Activated CD8-positive, alpha-beta memory T cell treated with anti-CD3 and anti-CD28 coated beads, Interleukin-2, amount 50 U/mL, for 1 hour (primary cell): ENCODE data around the gene AAK1.
"Not testable (repeated sequence)": the region's sequence is repeated elsewhere in the genome, so short reads cannot be mapped to it uniquely, and the experiment has no call there.

Source experiments
- DNase-seq: peaks from one replicate; pipeline ENCODE4 v3.0.0-alpha.2; 2020; ENCODE audit errors: extremely low read depth

The AAK1 gene

DNA sequence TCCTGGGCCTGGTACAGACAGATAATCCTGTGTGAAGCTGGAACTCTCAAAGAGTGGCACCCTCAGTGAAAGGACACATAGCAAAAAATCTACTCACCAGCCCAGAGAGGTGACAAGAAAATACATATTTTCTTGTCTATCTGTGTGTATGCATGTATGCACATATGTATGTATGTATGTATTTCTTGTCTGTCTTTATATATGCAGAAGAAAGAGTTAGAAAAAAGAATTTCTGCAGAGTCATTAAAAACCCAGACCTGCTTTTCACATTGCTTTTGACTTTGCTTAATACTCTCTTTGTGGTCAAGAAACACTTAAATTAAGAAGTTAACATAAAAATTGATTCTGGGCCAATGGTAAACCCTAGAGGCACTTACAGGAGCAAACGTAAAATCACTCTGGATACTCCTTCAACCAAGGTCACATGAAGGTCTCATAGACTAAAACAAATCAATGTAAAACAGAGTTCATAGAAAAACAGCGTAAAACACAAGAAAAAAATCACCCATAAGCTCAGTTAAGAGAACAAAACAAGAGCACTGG is 16.5 kb upstream of the AAK1 start:
- DNase-seq: no peak

DNA sequence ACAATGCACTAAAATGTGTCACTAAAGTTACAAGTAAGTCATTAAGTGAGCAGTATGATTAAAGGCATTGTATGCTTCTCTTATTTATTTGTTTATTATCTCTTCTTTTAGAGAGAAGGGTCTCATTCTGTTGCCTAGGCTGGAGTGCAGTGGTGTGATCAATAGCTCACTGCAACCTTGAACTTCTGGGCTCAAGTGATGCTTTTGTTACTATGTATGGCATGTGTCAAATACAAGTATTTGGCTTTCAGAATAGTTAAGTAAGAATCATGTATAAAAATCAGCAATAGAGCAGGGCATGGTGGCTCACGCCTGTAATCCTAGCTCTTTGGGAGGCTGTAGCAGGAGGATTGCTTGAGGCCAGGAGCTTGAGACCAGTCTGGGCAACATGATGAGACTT is 15.8 kb upstream of the AAK1 start:
- no peak for DNase-seq

DNA sequence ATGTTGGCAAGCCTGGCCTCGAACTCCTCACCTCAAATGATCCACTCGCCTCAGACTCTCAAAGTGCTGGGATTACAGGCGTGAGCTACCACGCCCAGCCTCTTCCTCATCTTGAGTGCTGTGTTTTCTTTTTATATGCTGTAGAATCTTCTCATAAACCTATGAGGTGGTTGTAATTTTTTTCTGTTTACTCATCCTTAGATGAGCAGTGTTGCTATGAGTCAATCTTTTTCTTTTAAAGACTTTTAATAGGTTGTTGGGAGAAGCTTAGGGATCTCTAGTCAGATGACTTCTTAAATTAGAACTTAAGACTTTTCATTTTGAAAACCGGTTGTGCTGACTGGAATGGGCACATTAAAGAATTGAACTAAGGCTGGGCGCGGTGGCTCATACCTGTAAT is 8.7 kb upstream of the AAK1 start:
- no peak for DNase-seq

DNA sequence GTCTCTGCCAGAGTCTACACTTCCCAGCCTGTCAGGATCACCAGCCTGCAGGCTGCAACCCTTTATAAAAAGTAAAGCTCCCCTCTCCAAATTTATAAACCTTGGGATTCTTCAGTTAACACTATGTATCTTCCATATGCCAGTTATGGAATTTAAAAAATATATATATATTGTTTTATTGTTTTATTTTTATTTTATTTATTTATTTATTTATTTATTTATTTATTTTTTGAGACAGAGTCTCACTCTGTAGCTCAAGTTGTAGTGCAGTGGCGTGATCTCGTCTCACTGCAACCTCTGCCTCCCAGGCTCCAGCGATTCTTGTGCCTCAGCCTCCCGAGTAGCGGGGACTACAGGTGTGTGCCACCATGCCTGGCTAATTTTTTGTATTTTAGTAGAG is 3.7 kb upstream of the AAK1 start:
- not testable (repeated sequence) for DNase-seq

DNA sequence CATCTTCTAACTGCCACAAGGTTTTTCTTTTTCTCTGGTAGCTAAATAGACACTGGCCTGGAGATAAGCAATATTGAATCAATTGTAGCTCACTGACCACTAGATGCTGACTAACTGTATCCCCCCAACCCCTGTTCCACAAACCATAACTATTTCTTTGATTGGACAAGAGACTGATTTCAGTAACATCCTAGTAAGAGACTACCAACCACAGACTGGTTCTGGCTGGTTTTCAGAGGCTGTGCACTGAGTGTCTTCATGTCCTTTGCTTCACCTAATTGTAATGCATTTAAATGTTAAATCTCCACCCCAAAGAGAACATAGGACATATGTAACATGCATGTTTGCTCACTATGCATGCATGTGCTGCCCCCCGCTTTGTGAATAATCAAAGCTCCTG is 3.2 kb upstream of the AAK1 start:
- DNase-seq: no peak

DNA sequence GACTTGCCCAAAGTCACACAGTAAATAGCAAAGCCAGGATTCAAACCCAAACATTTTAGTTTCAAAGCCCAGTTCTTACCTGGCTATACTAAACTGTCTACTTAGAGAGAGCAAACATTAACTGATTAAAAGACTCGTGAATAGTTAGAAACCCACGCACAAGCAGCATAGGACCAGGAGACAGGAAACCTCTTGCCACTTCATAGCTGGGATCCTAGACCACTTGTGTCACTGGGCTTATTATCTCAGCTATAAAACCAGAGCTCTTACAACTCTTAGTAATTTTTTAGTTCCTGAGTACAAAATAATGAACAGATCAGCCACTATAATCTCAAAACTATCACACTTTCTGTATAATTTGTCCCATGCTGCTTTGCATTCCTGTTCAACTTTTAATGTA is 2.4 kb upstream of the AAK1 start:
- DNase-seq: no peak

DNA sequence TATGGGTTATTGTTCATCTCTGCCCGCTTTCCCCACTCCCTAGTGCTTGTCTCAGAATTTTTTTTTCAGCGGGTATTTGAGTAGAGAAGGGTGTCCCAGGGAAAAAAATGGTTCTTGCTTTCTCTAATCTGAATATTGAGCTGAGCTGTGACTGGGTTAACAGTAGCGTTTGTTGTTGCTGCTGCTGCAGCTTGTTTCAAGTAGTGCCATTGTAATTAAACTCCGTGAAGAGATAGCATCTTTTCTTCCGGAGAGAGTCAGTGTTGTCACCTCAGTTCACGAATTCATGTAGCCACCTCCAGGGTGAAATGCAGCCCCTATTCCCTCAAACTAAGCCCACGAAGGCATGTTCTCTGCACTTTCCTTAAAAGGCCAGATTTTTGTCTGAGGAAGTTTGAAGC is 1.5 kb upstream of the AAK1 start:
- DNase-seq: no peak

DNA sequence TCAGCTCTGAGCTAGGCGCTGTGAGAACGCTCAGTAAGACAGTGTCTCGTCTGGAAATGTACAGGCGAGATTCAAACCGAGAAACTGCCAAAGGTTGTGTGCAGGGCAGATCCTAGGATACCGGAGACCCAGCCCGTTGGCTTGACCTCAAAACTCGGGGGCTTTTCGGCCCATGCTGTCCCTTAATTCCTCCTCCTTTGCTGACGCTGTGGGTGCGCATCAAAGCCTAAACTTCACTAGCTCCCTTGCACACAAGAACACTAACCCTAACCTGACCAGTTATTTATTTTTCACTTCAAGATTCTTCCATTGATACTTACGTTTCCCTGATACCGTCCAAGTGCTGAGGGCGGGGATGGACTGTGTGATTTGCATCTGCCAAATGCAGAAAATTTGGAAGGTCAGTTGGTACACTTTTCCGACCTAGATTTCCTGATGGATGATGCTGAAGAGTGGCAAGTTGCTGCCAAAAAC is 1.0 kb upstream of the AAK1 start:
- no peak for DNase-seq

DNA sequence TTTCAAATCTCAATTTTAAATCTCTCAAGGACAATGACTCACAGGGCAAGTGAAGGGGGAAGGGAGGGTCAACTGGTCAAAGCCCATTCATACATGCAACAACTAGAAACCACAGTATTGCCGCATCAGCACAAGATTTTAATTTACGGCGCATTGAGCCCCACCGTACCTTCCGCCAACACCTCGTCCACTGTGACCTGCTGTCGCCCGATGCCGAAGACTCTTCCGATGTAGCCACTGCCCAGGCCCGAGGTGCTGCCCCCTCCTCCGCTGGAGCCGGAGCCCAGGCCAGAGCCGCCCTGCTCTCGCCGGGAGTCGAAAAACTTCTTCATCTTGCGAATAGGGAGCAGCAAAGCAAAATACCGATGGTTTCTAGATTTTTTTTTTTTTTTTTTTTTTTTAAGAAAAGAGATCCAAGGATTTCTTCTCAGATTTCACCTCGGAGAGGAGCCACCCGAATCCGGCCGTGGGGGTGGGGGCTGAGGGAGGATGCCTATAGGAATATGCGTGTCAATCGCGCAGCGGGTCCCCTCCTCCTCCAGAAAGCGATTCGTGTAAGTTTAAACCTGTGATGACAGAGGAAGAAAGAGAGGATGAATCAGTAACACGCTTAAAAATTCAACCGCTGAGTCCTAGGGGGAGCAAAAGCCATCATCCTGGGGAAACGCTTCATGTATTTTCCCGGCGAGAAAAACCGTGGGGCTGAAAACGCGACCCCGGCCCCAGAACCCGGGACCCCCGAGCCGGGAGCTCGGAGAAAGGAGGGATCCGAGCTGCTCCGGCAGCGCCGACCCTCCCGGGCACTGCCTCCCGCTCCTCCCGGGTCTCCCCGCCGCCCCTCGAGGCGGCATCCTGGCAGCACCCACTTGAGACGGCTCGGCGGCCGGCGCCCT is 584 bp downstream of the AAK1 start:
- no peak for DNase-seq

DNA sequence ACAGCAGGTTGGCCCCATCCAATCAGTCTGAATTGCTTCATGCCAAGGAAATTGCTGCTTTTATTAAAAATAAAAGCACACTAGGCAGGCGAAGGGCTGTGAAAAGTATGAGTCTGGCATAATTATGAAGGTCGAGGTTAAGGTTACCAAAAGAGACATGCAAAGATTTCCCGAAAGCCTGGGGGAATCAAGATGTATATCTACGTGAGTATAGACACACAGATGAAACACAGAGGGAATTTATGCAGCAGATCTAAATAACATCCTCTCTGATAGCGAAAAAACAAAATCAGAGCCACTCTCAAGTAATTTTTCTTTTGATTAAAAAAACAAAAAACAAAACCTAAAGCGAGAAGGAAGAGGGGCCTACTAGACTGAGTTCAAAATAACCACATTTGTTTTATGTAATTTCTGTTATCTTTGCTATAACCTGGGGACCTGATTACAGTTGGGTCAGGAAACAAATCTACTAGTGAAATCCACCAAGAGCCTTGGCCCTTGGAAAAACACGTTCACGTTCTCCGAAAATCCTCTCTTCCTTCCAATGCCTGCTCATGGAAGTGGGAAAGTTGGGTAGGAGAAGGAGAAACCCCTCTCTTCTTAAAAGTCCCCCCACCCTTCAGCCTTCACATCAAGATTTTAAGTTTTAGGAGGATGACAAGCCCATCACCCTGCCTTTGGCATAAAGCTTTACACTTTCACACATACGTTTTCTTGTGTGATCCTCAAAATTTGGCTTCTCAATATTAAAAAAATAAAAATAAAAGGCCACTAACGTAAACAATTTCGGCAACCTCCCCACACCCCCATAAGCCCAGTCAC is 1.4 kb downstream of the AAK1 start:
- DNase-seq: no peak

DNA sequence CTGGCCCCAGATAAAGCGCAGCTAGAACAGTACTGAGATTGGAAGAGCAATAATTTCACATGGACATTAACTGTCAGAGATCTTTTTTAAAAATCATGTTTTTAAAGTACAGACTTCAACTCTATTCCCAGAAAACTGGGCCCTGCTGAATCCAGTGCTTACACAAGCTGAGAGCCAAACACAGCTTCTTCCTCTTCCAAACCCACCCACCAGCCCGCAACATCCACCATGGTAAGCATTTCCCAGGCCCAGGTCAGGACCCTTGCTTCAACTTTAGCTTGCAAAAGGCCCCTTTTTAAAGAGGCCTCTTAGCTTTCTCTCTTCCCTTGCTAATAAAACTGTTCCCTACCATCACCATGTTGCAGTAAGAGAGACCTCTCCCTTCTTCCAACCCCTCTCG is 2.1 kb downstream of the AAK1 start:
- DNase-seq: no peak

DNA sequence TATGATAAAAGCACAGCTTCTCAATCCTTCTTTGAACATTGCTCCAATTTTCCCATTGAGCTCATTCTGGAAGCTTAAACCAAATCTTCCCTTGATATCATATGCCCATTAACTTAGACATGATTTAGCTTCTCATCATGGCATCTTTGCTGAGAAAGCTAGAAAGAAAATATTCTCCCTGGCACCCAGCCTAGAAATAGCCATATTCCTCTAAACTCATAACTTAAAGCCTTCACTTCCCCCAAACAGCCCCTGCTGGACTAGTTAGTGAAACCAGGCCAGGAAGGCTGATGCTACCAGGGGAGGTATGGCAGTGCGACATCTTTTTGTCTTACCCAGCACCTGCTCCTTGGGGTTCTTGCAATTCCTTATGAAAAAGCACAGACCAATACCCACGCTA is 4.3 kb downstream of the AAK1 start:
- no peak for DNase-seq

DNA sequence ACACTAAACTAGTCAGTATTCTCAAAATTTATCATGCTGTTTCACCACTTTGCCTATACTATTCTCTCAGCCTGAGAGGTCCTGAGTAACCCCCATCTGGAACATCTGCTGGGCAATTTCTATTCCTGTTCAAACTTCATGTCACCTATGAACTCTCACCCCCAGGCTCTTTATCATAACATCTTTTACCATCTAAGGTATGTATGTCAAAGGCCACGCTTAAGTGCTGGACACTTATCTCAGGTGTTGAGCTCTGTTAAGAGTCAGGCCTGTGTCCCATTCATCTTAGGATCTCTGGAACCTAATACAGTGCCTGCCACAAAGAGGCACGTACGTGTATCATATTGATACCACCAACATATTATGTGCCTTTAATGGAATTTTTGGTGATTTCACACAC is 4.9 kb downstream of the AAK1 start:
- no peak for DNase-seq

DNA sequence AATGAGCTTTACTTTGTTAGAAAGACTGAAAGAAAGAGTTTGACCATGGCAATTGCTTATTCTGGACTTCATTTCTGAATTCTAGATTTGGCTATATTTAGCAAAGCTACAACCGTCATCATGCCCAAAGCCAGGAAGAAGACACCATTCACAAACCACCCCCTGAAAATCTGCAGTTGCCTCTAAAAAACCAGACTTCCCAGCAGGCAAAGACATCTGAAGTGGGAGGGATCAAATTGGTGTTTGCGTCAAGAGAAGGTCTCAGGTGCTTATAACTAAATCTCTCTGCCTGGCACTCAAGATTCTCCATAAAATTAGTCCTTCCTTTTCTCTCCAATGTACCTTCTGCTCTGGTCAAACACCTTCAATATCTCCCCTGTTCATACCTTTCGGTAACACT is 5.6 kb downstream of the AAK1 start:
- no peak for DNase-seq

DNA sequence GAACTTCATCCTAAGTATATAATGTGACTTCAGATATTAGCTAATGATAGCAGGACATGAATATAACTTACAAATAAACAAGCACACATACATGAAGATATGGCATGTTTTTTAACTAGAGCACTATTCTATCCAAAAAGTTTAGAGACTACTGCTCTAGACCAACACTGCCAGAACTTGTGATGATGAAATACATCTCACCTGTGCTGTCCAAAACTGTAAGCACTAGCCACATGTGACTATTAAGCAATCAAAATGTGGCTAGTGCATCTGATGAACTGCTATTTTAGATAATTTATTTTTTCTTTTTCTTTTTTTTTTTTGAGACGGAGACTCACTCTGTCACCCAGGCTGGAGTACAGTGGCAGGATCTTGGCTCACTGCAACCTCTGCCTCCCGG is 7.1 kb downstream of the AAK1 start:
- DNase-seq: no peak

DNA sequence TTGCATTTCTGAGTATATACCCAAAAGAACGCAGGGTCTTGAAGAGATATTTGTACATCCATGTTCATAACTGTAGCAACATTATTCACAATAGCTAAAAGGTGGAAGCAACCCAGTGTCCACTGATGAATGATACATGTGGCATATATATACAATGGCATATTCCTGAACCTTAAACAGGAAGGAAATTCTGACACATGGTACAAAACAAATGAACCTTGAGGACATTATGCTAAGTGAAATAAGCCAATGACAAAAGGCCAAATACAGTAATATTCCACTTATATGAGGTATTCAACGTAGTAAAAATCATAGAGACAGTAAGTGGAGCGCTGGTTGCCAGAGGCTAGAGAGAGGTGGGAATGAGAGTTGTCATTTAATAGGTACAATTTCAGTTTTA is 8.1 kb downstream of the AAK1 start:
- DNase-seq: no peak

DNA sequence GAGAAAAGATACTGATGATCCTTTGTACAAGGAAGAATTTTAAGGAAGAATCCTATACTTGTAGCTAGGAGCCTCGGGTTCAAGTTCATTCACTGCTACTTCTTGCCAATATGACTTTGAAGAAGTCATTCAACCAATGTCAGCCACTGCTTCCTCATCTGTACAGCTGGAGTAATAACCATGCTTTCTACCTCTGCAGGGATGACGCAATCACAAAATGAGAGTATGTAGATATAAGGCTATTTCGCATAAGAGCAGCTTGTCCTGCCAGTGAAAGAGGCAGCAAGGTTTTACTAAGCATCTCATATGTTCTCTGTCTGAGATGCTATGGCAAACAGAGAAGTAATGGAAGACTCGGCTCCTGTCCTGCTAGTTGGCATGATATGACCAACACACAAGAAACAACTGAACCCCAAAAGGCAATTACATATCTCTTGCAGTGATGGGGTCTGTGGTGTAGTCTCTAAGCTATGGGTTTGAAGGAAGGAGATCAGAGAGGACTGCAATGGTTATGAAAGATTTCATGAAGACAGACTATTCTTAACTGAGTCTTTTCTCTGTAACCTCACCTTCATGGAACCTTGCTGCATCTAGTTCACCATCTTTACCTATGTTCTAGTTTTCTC is 9.2 kb downstream of the AAK1 start:
- DNase-seq: no peak

DNA sequence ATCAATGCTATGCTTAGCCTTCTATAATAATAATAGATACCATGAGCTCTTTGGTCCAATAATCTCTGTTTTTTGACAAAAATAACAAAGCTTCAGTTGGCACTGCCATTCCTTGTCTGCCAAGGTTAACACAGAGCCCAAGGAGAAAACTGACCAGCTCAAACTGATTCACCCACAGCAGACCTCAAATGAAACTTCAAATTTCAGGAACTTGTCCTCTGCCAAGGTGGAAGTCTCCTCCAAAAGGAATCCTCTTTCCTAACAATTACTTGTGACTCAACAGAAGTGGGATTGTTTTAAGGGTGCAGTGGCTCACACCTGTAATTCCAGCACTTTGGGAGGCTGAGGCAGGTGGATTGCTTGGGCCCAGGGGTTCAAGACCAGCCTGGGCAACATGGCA is 12.1 kb downstream of the AAK1 start:
- no peak for DNase-seq

DNA sequence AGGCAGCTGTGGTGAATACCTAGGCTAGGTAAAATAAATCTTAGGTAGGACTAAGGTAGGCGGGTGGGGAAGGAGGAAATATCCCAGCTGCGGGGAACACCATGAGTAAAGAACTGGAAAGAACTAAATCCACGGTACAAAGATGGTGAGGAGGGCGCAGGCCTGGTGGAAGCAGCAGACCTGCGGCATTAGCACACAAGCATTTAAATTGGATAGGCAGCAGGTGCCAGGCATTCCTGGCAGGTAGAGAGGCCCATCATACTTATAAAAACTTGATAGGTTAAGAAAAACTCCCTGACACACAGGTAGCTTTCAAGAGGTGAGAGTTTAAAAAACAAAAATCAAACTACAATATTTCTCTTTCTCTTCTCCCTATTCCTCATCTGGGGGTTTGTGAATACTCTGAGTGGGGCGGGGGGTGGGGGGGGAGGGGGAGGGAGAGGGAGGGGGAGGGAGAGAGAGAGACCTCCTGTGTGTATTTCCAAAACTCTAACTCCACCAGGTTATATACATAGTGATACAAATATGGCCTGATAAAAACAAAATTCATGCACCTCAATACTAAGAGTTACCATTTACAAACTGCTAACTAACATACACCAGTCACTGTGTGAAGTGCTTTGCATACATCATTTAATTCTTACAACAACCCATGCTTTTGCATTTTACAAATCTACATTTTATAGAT is 13.5 kb downstream of the AAK1 start:
- DNase-seq: no peak

DNA sequence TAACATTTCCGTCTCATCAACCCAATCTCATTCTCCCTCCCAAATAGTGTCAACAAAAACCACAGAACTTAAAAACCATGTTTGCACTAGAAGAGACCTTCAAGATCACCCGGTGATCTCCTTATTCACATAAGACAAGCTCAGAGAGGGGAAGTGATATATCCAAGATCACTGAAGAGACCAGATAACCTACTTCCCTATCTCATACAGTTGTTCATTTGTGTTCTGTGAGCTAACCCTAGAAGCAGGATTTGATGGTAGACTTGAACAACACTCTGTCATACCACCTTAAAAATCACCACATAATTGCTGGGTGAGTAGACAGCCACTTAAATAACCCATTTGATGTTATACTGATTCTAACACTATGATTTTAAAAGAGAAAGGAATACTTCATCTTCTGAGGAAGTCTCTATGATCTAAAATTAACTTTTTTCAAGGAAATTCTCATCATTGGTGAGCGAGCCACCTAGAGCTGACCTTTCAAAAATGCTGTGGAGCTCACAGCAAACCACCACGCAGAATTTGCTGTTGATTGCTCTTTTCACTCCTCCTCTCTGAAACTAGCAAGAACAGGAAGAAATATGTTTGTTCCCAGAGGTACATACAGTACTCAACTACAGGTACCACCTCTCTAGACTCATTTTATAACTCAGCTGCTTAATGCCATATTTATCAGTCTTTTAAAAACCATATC is 15.1 kb downstream of the AAK1 start:
- no peak for DNase-seq
